WI38 (cell line): ENCODE results near the gene RNF152.

Experiments used
- H3K4me3 ChIP-seq: 2 replicates; pipeline ENCODE4 v1.5.1; 2011; ENCODE audit warnings: low read depth, mild to moderate bottlenecking, control low read depth, low read length
- TF ChIP-seq, protein P1 (sequence below): IDR thresholded peaks from 2 replicates; pipeline ENCODE4 v1.5.1; 2012; ENCODE audit warnings: low read depth, mild to moderate bottlenecking, control low read depth, low read length

The RNF152 gene

DNA sequence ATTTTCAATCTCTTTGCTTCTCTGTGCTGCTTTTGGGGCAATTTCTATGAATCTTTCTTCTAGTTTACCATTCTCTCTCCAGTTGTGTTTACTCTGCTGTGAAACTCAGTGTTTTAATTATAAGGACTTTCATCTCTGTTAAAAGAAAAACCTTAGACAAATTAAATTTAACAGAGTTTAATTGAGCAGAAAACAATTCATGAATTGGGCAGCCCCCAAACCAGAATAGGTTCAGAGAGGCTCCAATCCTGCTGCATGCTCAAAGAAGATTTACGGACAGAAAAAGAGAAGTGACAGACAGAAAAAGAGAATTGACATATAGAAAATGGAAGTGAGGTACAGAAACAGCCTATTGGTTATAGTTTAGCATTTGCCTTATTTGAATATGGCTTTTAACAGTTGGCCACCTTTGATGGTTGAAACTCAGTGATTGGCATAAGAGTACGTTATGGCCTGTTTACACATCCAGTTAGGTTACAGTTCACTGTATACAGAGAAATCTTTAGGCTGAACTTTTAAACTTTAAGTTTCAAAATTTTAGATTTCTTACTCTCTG is 120.4 kb downstream of the RNF152 start:
- TF ChIP-seq, protein P1, sequence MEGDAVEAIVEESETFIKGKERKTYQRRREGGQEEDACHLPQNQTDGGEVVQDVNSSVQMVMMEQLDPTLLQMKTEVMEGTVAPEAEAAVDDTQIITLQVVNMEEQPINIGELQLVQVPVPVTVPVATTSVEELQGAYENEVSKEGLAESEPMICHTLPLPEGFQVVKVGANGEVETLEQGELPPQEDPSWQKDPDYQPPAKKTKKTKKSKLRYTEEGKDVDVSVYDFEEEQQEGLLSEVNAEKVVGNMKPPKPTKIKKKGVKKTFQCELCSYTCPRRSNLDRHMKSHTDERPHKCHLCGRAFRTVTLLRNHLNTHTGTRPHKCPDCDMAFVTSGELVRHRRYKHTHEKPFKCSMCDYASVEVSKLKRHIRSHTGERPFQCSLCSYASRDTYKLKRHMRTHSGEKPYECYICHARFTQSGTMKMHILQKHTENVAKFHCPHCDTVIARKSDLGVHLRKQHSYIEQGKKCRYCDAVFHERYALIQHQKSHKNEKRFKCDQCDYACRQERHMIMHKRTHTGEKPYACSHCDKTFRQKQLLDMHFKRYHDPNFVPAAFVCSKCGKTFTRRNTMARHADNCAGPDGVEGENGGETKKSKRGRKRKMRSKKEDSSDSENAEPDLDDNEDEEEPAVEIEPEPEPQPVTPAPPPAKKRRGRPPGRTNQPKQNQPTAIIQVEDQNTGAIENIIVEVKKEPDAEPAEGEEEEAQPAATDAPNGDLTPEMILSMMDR: no peak

DNA sequence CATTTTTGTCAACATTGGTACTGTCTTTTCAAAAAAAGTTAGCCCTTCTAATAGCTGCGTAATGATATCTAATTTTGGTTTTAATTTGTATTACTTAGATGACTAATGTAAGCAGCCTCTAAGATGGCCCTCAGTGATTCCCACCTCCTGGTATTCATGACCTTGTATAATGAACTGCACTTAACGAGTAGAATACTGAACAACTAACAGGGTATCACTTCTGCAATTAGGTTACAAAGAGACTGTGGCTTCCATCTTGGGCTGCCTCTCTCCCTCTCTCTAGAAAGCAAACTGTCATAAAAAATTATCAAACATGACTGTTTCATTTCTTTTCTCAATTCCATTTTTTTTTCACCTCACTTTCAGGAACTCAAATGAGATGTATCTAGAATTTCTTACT is 120.9 kb downstream of the RNF152 start:
- TF ChIP-seq, protein P1: no peak
- H3K4me3 ChIP-seq: no peak overlapping the region

More for the DNA sequence above, 120.4 kb downstream of the RNF152 start:
- no peak overlapping the region for H3K4me3 ChIP-seq

DNA sequence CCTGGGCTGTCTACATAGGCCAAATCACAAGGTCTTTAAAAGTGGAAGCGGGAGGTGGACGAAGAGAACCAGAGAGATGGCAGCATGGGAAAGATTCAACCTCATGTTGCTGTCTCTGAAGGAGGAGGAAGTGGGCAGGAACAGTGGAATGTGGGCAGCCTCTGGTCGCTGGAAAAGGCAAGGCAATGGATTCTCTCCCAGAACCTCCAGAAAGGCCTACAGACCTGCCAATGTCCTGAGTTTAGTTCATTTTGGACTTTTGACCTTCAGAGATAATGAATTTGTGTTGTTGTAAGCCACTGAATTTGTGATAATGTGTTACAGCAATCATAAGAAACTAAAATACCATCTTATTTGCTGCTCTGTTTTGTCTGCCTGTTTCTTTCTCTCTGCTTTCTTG is 122.5 kb downstream of the RNF152 start:
- H3K4me3 ChIP-seq: no peak overlapping the region
- TF ChIP-seq, protein P1: no peak

DNA sequence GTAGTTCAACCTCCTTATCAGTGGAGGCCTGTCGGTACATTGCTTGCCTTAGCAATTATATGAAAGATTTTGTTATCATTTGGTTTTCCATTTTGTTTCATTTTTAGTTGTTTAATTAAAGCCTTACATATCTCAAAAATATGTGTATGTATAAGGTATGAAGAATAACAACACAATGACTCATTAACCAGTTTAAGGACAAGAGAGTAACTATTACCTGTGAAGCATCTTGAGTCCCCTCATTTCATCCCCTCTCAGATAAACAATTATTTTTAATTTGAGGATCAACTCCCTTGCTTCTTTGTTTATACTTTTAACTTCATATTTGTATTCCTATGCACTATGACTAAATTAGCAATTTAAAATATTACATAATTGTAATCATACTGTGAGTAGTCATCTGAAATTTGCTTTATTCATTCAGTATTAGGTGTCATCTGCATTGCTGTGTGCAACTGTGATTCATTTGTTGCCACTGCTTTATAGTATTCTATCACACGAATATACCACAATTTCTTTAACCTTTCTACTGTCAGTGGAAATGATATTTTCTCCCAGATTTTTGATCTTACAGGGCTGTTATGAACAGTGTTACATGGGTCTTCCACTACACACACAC is 126.4 kb downstream of the RNF152 start:
- TF ChIP-seq, protein P1: no peak
- H3K4me3 ChIP-seq: no peak overlapping the region

DNA sequence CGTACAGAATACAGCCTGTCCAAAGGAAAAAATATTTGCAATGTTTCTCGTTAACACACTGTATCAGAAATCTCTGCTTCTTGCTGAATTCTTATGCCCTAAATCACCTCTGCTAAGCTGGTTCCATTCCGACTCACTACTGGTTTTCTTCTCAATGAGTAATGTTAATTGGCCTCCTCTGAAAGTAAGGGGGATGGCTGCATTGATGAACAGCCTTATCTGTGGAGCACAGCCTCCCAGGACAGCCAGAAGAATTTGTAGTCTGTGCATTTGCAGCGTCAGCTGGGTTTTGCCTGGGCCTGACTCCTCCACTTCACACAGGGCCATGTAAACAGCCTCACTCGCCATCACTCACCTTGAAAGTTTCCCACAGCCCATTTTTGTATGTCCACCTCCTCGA is 127.7 kb downstream of the RNF152 start:
- no peak overlapping the region for H3K4me3 ChIP-seq
- TF ChIP-seq, protein P1: no peak

DNA sequence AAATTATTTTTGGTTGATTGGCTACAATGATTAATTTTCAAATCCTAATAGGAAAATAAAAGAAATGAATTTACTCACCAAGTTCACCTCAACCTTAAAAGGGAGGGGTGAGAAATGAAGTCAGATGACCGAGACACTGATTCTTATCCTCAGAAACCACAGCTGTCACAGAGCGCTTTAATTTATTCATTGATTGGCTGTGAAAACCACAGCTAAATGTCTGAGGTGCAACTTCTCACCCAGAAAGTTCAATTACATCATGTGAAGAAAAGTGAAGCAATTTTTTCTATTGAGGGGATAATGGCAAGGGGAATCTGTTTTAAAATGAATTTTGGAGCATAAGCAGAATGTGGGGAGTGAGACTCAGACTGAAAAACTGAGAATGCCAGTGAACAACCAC is 128.4 kb downstream of the RNF152 start:
- TF ChIP-seq, protein P1: no peak
- H3K4me3 ChIP-seq: no peak overlapping the region

DNA sequence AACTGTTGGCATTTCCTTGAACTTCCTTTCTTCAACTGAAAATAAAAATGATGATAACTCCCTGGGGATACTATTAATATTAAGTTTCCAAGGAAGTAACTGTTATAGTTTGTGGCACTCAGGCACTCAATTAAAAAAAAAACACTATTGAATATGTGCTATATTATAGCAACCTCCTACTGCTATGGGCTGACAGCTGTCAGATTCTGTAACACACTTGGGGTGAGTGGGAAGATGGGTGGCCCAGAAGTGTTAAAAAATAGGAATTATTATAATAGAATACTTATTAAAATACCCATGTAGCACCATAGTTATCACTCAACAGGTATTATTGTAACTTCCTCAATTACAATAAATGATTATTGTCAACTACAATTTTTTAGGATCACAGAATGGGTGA is 130.9 kb downstream of the RNF152 start:
- TF ChIP-seq, protein P1: no peak
- no peak overlapping the region for H3K4me3 ChIP-seq
